Nephron (organoid): ENCODE measurements around the gene CSF2.

ENCODE experiments used
- H3K27ac Mint-ChIP-seq, 3 experiments: 2 replicates each; pipeline ENCODE4 v1.8.0; 2020; ENCODE audit warnings: mixed read lengths in 3 of 3, mild to moderate bottlenecking in 2 of 3, moderate library complexity in 1 of 3
- H3K27me3 Mint-ChIP-seq: 2 replicates; pipeline ENCODE4 v1.8.0; 2021; ENCODE audit warnings: low read depth, mild to moderate bottlenecking, moderate library complexity, mixed read lengths
- H3K36me3 Mint-ChIP-seq: 2 replicates; pipeline ENCODE4 v1.8.0; 2020; ENCODE audit warnings: low read depth, mixed read lengths
- H3K4me1 Mint-ChIP-seq: 2 replicates; pipeline ENCODE4 v1.8.0; 2020; ENCODE audit warnings: mixed read lengths
- H3K4me3 Mint-ChIP-seq, 3 experiments: 2 replicates each; pipeline ENCODE4 v1.8.0; 2020; ENCODE audit warnings: mild to moderate bottlenecking in 3 of 3, mixed read lengths in 3 of 3, moderate library complexity in 2 of 3
- H3K9me3 Mint-ChIP-seq: 2 replicates; pipeline ENCODE4 v1.8.0; 2020; ENCODE audit warnings: mixed read lengths
- CTCF ChIP-seq, 3 experiments: fragments of 200-600 bp; sonication (generic); IDR thresholded peaks; one replicate each; pipeline ENCODE4 v1.5.0; 2021; ENCODE audit warnings: antibody characterized with exemption in 3 of 3; ENCODE audit not compliant: unreplicated experiment in 3 of 3

Gene CSF2

GRCh38 chr5:132079081-132079480, 5.5 kb downstream of the CSF2 start:
- Mint-ChIP-seq H3K27me3 (peaks cover 5% of the 10 kb centered on the region), H3K36me3 (no peaks in the 10 kb centered on the region), H3K4me1 (no peaks in the 10 kb centered on the region), H3K4me3 (no peak overlapping the region), H3K9me3 (no peaks in the 10 kb centered on the region), H3K27ac (no peak overlapping the region)
- no peak for TF ChIP-seq CTCF (IDR thresholded peaks at IDR 0.05; ENCODE audit: unreplicated experiment in 3 of 3)

GRCh38 chr5:132079619-132080018, 6.0 kb downstream of the CSF2 start:
- no peaks in the 10 kb centered on the region for H3K36me3 Mint-ChIP-seq
- H3K27ac Mint-ChIP-seq, result no peak overlapping the region
- peaks cover 5% of the 10 kb centered on the region for H3K27me3 Mint-ChIP-seq
- TF ChIP-seq CTCF (IDR thresholded peaks at IDR 0.05; ENCODE audit: unreplicated experiment in 3 of 3), result no peak
- H3K4me3 Mint-ChIP-seq, result no peak overlapping the region
- H3K4me1 Mint-ChIP-seq, result no peaks in the 10 kb centered on the region
- no peaks in the 10 kb centered on the region for H3K9me3 Mint-ChIP-seq

- Mint-ChIP-seq H3K27ac (no peak overlapping the region), H3K4me3 (no peak overlapping the region), H3K9me3 (no peaks in the 10 kb centered on the region), H3K4me1 (no peaks in the 10 kb centered on the region), H3K27me3 (peaks cover 5% of the 10 kb centered on the region), H3K36me3 (no peaks in the 10 kb centered on the region)
- no peak for TF ChIP-seq CTCF (IDR thresholded peaks at IDR 0.05; ENCODE audit: unreplicated experiment in 3 of 3)
These were observed 7.0 kb downstream of the CSF2 start for GRCh38 chr5:132080595-132080994.

- H3K36me3 Mint-ChIP-seq, result no peaks in the 10 kb centered on the region
- H3K9me3 Mint-ChIP-seq, result no peaks in the 10 kb centered on the region
- H3K27ac Mint-ChIP-seq, result no peak overlapping the region
- TF ChIP-seq CTCF (IDR thresholded peaks at IDR 0.05; ENCODE audit: unreplicated experiment in 3 of 3), result no peak
- peaks cover 7% of the 10 kb centered on the region for H3K4me1 Mint-ChIP-seq
- no peak overlapping the region for H3K4me3 Mint-ChIP-seq
- H3K27me3 Mint-ChIP-seq, result peaks cover 5% of the 10 kb centered on the region
These were observed 7.9 kb downstream of the CSF2 start for GRCh38 chr5:132081458-132081857.

- Mint-ChIP-seq H3K4me3 (no peak overlapping the region), H3K9me3 (no peaks in the 10 kb centered on the region)
These were observed 8.9 kb downstream of the CSF2 start for GRCh38 chr5:132082329-132083023.

More at GRCh38 chr5:132082329-132083023, 8.9 kb downstream of the CSF2 start:
- Mint-ChIP-seq H3K36me3 (no peaks in the 10 kb centered on the region), H3K27me3 (peaks cover 5% of the 10 kb centered on the region), H3K27ac (no peak overlapping the region), H3K4me1 (peaks cover 12% of the 10 kb centered on the region)
- TF ChIP-seq CTCF (IDR thresholded peaks at IDR 0.05; ENCODE audit: unreplicated experiment in 3 of 3), result no peak
